ENCODE results near the gene TRPV2.

- no peak for TF ChIP-seq CTCF (IDR thresholded peaks at IDR 0.05)
- TF ChIP-seq EP300 (IDR thresholded peaks at IDR 0.05), result no peak
- TF ChIP-seq POLR2AphosphoS5 (IDR thresholded peaks at IDR 0.05), result no peak
These were observed 11.6 kb downstream of the TRPV2 start for GRCh38 chr17:16427020-16427419.
